Spleen (tissue), 11 donors: ENCODE results near the gene SLC38A5. TPM values are rescaled to one million over a fixed set of nuclear protein-coding genes. Genes with fewer than 3 reads are reported as not detected.

Source experiments
- DNase-seq: peaks from one replicate; pipeline ENCODE4 v3.0.0-alpha.2; 2020
- H3K27ac ChIP-seq, 8 donors: fragments of 200-600 bp; sonication (generic) in 7 of 8; 1 replicate in 4 of 8; 2 replicates in 4 of 8; pipeline versions ENCODE4 v1.5.0 to v1.8.0; 2016 to 2021; ENCODE audit warnings: inconsistent platforms in 4 of 8, mild to moderate bottlenecking in 4 of 8, moderate library complexity in 1 of 8
- H3K27me3 ChIP-seq, 7 donors: fragments of 200-600 bp; sonication (generic) in 6 of 7; replicated peaks in 1 of 7; 1 replicate in 4 of 7; 2 replicates in 3 of 7; pipeline versions ENCODE4 v1.5.0 to v1.8.0; 2016 to 2021; ENCODE audit warnings: inconsistent platforms in 3 of 7, mild to moderate bottlenecking in 1 of 7
- H3K36me3 ChIP-seq, 6 donors: fragments of 200-600 bp; sonication (generic) in 5 of 6; 1 replicate in 4 of 6; 2 replicates in 2 of 6; pipeline versions ENCODE4 v1.5.0 to v1.8.0; 2016 to 2021; ENCODE audit warnings: inconsistent platforms in 2 of 6
- H3K4me1 ChIP-seq, 6 donors: fragments of 200-600 bp; sonication (generic) in 5 of 6; 1 replicate in 3 of 6; 2 replicates in 3 of 6; pipeline versions ENCODE4 v1.5.0 to v1.8.0; 2016 to 2021; ENCODE audit warnings: inconsistent platforms in 3 of 6
- H3K4me3 ChIP-seq, 8 donors: fragments of 200-600 bp; sonication (generic) in 7 of 8; 1 replicate in 4 of 8; 2 replicates in 4 of 8; pipeline versions ENCODE4 v1.5.0 to v1.8.0; 2016 to 2021; ENCODE audit warnings: inconsistent platforms in 4 of 8, mild to moderate bottlenecking in 4 of 8, moderate library complexity in 2 of 8
- H3K9me3 ChIP-seq, 8 donors: fragments of 200-600 bp; sonication (generic) in 7 of 8; 1 replicate in 4 of 8; 2 replicates in 4 of 8; pipeline versions ENCODE4 v1.5.0 to v1.8.0; 2016 to 2021; ENCODE audit warnings: inconsistent platforms in 4 of 8
- CTCF ChIP-seq, 11 experiments: fragments of 200-600 bp in 7 of 11; fragments of 450-650 bp in 4 of 11; sonication (generic) in 4 of 11; IDR thresholded peaks in 8 of 11; conservative IDR thresholded peaks in 3 of 11; 1 replicate in 7 of 11; 2 replicates in 4 of 11; pipeline versions ENCODE4 v1.4.0 to v1.8.0; 2016 to 2021; ENCODE audit warnings: antibody characterized with exemption in 11 of 11, inconsistent platforms in 4 of 11, mild to moderate bottlenecking in 1 of 11
- POLR2A ChIP-seq, 3 donors: fragments of 450-650 bp; IDR thresholded peaks; one replicate each; pipeline ENCODE4 v1.5.1; 2017; ENCODE audit warnings: antibody characterized with exemption in 3 of 3, mild to moderate bottlenecking in 1 of 3
- POLR2AphosphoS5 ChIP-seq, 3 donors: sonication (generic); formaldehyde crosslinking; IDR thresholded peaks; one replicate each; pipeline ENCODE4 v1.5.1; 2017; ENCODE audit warnings: antibody characterized with exemption in 3 of 3
- WGBS, 5 donors: extraction: QIAGEN DNeasy Blood & Tissue Kit in 3 of 5; methylation state at CpG; one replicate each; pipeline versions ENCODE4 v1.1.5 to v1.1.7; 2013 to 2018; 5-methylcytosine and 5-hydroxymethylcytosine counted together
- intact Hi-C: fragments of 100-400 bp; cut with DNase I; formaldehyde crosslinking; loops from one replicate; pipeline ENCODE4 v1.15.0; 2023; ENCODE audit warnings: low total_unique reads
- polyA plus RNA-seq, 3 donors: library from polyadenylated mRNA; stranded (reverse); fragments of 200-250 nt; gene quantifications; one replicate each; pipeline ENCODE4 v1.2.1, GENCODE V29; 2013
- total RNA-seq, 7 donors: library from RNA; depleted of rRNA in 3 of 7; stranded (reverse); fragments of >200 nt in 3 of 7; fragmentation: NEBNext Ultra II Directional in 4 of 7; extraction: Animal tissue kit (Norgen Biotek cat#: 25700) in 4 of 7; gene quantifications; one replicate each; pipeline versions ENCODE4 v1.1.0 to v1.2.1, GENCODE V29; 2016 to 2021
- donor health status: healthy with polysubstance abuse.
- donor health status: DM: no; HTN: no; CAD: no; lungs with moderate emphysema.
- donor health status: DM: no; HTN: no; CAD: no.
- donor health status: Bipolar disorder and iron deficiency.
- donor health status: healthy.
- donor health status: DM: no; HTN: no; CAD: no.
- donor health status: DM: yes; HTN: yes; CAD: no.

Gene SLC38A5
- total and polyA plus RNA-seq, 10 donors, result 11.3 to 57.4 (median 22.3) TPM

- intact Hi-C loops, result no loop called here
Observed at GRCh38 chrX:48460606-48461005, 9.5 kb downstream of the SLC38A5 start.

GRCh38 chrX:48460031-48460430 lies 10.0 kb downstream of the SLC38A5 start:
- no peak overlapping the region for H3K27ac ChIP-seq
- peaks cover 0 to 24% (median 0%) of the 10 kb centered on the region in 6 donors for H3K36me3 ChIP-seq
- no peaks in the 10 kb centered on the region for H3K27me3 ChIP-seq
- intact Hi-C loops, result no loop called here
- no peaks in the 10 kb centered on the region for H3K4me1 ChIP-seq
- TF ChIP-seq POLR2A (IDR thresholded peaks at IDR 0.05), result no peak
- no peaks in the 10 kb centered on the region for H3K9me3 ChIP-seq
- no peak overlapping the region for H3K4me3 ChIP-seq
- DNase-seq, result no peak
- 77 to 97% (median 90%) methylated on average over 3 of the region's 3 CpGs for WGBS, 5 donors

More at GRCh38 chrX:48460606-48461005, 9.5 kb downstream of the SLC38A5 start:
- H3K4me3 ChIP-seq, result no peak overlapping the region
- peaks cover 0 to 24% (median 0%) of the 10 kb centered on the region in 6 donors for H3K36me3 ChIP-seq
- no peaks in the 10 kb centered on the region for H3K27me3 ChIP-seq
- TF ChIP-seq POLR2AphosphoS5 (IDR thresholded peaks at IDR 0.05) (no peak), POLR2A (IDR thresholded peaks at IDR 0.05) (no peak), CTCF (IDR thresholded peaks at IDR 0.05 in 8 of 11, conservative IDR thresholded peaks at IDR 0.05 in 3 of 11) (no peak)
- H3K27ac ChIP-seq, result no peak overlapping the region
- WGBS, 5 donors, result 87 to 98% (median 96%) methylated on average over 9 to 11 of the region's 11 CpGs
- no peaks in the 10 kb centered on the region for H3K4me1 ChIP-seq
- DNase-seq, result no peak
- H3K9me3 ChIP-seq, result no peaks in the 10 kb centered on the region

GRCh38 chrX:48459483-48459882 lies 10.6 kb downstream of the SLC38A5 start:
- H3K36me3 ChIP-seq, result peaks cover 0 to 24% (median 0%) of the 10 kb centered on the region in 6 donors
- H3K4me3 ChIP-seq, result no peak overlapping the region
- H3K9me3 ChIP-seq, result no peaks in the 10 kb centered on the region
- H3K4me1 ChIP-seq, result no peaks in the 10 kb centered on the region
- H3K27me3 ChIP-seq, result no peaks in the 10 kb centered on the region
- H3K27ac ChIP-seq, result no peak overlapping the region
- intact Hi-C loops, result no loop called here
- TF ChIP-seq CTCF (IDR thresholded peaks at IDR 0.05 in 8 of 11, conservative IDR thresholded peaks at IDR 0.05 in 3 of 11) (no peak), POLR2AphosphoS5 (IDR thresholded peaks at IDR 0.05) (no peak)
- no peak for DNase-seq
- 88 to 100% (median 94%) methylated on average over 6 of the region's 6 CpGs for whole genome bisulfite sequencing, 5 donors

- WGBS, 5 donors, result 77 to 94% (median 86%) methylated on average over 2 to 6 of the region's 6 CpGs
- no peaks in the 10 kb centered on the region for H3K4me1 ChIP-seq
- H3K4me3 ChIP-seq, result no peak overlapping the region
- H3K9me3 ChIP-seq, result no peaks in the 10 kb centered on the region
- TF ChIP-seq CTCF (IDR thresholded peaks at IDR 0.05 in 8 of 11, conservative IDR thresholded peaks at IDR 0.05 in 3 of 11) (no peak), POLR2AphosphoS5 (IDR thresholded peaks at IDR 0.05) (no peak), POLR2A (IDR thresholded peaks at IDR 0.05) (no peak)
- no peaks in the 10 kb centered on the region for H3K27me3 ChIP-seq
- intact Hi-C loops, result no loop called here
- no peak overlapping the region for H3K27ac ChIP-seq
- peaks cover 0 to 24% (median 0%) of the 10 kb centered on the region in 6 donors for H3K36me3 ChIP-seq
- no peak for DNase-seq
Observed at GRCh38 chrX:48458711-48459110, 11.3 kb downstream of the SLC38A5 start.
